GM10266 (cell line): ENCODE measurements around the gene RALGDS.

ENCODE experiments used
- DNase-seq: peaks from one replicate; pipeline ENCODE4 v3.0.0; 2012; ENCODE audit errors: extremely low spot score
- CTCF ChIP-seq: IDR thresholded peaks from 2 replicates; pipeline ENCODE4 v1.5.1; 2012; ENCODE audit warnings: mild to moderate bottlenecking, low read depth; ENCODE audit not compliant: control insufficient read depth, insufficient read depth; ENCODE audit errors: missing control alignments

The RALGDS gene

GRCh38 chr9:133116346-133117231 lies 4.5 kb downstream of the RALGDS start:
- TF ChIP-seq CTCF: no peak
- DNase-seq: no peak

GRCh38 chr9:133115604-133116345 lies 5.3 kb downstream of the RALGDS start:
- peak; percentile 94 for DNase-seq
- no peak for TF ChIP-seq CTCF

- no peak for DNase-seq
Measured at GRCh38 chr9:133114886-133115603, 6.0 kb downstream of the RALGDS start.

GRCh38 chr9:133113949-133114885 lies 6.8 kb downstream of the RALGDS start:
- DNase-seq: no peak
- TF ChIP-seq CTCF: no peak

More at GRCh38 chr9:133114886-133115603, 6.0 kb downstream of the RALGDS start:
- TF ChIP-seq CTCF: no peak

GRCh38 chr9:133113163-133113948 lies 7.7 kb downstream of the RALGDS start:
- TF ChIP-seq CTCF: no peak
- DNase-seq: no peak

GRCh38 chr9:133112663-133113026 lies 8.4 kb downstream of the RALGDS start:
- DNase-seq: no peak
- TF ChIP-seq CTCF: no peak
